Kasumi-1 (cell line): ENCODE data around the gene ADAM29.
"Not testable (repeated sequence)": the region's sequence is repeated elsewhere in the genome, so short reads cannot be mapped to it uniquely, and the experiment has no call there.

Experiments
- DNase-seq, 2 experiments: peaks; one replicate each; lab custom pipeline; 2025; lab: John Stamatoyannopoulos, UW

The ADAM29 gene

DNA sequence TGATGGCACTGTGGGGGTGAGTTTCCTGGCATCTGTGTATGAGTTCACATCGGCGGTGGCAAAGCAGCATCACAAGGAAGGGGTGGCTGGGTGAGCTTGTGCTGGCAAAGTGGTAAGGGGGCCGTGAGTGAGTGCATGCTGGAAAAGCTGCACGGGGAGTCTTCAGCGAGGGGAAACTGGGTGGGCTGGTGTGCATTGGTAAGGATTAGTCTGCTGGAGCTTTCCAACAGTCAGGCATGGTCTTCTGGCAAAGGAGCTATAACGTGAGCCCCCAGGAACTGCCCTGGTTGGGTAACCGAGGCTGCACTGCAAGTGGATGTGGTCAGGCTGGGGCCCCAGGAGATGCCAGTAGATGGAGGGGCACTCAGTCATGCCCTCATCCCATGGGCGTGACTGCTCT lies 30.7 kb downstream of the ADAM29 start:
- no peak for DNase-seq

- DNase-seq, result no peak
Measured at GRCh38 chr4:174972911-174973310, 54.8 kb downstream of the ADAM29 start.

DNA sequence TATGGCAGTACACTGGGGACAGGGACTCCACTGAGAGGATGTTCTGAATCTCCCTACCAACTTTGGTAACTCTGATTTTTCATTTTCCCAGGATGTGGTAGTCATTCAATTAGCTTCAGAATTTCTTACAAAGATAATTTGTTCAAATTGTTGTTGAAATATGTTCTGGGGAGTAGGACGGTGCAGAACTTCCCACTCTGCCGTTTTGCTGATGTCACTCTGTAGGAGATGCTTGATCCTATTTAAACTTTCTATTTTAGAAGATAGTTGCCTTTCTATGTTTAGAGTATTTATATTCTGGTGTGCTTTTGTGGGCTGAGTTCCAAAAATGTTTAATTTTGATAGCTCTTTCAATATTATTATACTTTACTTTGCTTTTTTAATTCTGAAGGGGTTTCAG lies 55.2 kb downstream of the ADAM29 start:
- no peak for DNase-seq

- DNase-seq, result no peak
Measured at GRCh38 chr4:174983128-174983750, 65.1 kb downstream of the ADAM29 start.

- DNase-seq, result not testable (repeated sequence)
Measured at GRCh38 chr4:174983870-174984269, 65.7 kb downstream of the ADAM29 start.

DNA sequence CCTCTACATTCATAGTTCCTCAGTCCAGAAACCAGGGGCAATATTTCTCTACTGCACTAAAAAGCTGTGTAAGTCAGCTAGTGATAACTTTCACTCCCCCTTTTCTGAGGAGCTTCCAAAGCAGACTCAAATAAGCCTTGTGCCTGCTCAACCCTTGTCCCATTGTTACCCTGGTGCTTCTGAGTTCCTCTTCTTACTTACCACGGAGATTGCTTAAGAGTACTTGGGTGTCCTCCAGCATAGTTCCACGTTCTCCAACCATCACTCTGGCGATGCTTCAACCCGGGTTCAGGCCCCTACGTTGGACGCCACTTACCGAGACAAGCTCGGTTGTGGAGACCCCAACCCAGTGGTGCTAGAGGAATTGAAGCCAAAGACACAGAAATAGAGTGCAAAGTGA lies 71.6 kb downstream of the ADAM29 start:
- DNase-seq, result peak; percentile 73 to 76

DNA sequence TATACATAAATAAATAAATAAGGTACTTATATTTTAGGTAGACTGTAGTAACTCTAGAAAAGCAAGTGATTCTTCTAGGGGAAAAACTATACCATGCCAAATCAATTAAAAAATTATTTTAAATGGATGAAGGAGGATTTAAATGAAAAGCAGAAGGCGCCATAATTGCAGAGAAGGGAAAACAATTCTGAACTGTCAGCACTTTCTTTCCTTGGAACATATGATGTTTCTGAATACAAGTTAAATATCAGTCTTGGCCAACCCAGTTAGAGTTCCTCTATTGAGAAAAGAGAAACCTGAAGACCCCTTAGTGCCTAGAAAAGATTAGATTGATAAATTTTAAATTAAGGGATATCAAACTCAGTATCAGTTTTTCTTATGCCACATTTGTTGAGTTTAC lies 75.8 kb downstream of the ADAM29 start:
- DNase-seq, result no peak

DNA sequence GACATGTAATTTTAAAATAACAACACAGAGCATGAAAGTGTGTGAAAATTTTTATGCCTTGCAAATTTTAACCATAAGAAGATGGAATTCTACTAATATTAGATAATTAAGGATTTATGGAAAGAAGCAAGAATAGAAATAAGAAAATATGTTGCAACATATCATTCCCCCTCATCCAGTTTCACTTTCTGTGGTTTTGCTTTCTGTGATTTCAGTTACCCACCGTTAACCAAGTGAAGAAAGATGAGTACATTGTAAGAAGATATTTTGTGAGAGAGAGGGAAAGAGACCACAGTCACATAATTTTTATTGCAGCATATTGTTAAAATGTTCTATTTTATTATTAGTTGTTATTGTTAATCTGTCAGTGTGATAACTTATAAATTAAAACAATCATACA lies 77.9 kb downstream of the ADAM29 start:
- peak in 1 of 2 experiments; percentile 1 for DNase-seq

DNA sequence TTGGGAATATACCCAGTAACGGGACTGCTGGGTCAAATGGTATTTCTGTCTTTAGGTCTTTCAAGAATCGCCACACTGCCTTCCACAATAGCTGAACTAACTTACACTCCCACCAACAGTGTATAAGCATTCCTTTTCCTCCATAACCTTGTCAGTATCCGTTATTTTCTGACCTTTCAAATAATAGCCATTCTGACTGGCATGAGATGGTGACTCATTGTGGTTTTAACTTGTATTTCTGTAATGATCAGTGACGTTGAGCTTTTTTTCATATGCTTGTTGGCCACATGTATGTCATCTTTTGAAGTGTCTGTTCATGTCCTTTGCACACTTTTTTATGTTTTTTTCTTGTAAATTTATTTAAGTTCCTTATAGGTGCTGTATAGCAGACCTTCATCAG lies 81.2 kb downstream of the ADAM29 start:
- no peak for DNase-seq

- no peak for DNase-seq
Measured at GRCh38 chr4:175017751-175018150, 99.6 kb downstream of the ADAM29 start.

- DNase-seq, result not testable (repeated sequence)
Measured at GRCh38 chr4:175019447-175019846, 101.3 kb downstream of the ADAM29 start.
